GM18511 (cell line): Measurements from ENCODE around the gene SLC9A7.

Experiments
- ATAC-seq: cut with Tn5 transposase; IDR thresholded peaks from one replicate; pipeline ENCODE4 v1.9.1; 2021; ENCODE audit warnings: mild to moderate bottlenecking, moderate library complexity; ENCODE audit not compliant: unreplicated experiment

Gene SLC9A7

DNA sequence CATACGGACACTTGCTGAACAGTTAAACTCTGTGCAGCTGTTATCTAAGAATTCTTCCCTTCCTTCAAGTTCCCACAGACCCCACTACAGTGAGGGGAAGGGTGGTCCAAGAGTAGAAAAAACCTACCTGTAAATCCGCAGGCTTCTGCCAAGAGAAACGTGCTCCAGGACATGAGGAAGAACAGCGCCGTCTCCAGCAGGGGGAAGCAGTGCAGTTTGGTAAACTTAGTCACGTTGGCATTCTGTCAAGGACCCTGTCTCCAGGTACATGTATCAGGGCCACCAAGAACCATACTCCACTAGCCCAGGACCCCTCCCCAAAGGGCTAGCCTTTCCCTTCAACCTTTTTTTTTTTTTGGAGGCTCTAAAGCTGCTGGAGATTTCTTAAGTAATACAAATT, 105.4 kb downstream of the SLC9A7 start:
- ATAC-seq = no peak

DNA sequence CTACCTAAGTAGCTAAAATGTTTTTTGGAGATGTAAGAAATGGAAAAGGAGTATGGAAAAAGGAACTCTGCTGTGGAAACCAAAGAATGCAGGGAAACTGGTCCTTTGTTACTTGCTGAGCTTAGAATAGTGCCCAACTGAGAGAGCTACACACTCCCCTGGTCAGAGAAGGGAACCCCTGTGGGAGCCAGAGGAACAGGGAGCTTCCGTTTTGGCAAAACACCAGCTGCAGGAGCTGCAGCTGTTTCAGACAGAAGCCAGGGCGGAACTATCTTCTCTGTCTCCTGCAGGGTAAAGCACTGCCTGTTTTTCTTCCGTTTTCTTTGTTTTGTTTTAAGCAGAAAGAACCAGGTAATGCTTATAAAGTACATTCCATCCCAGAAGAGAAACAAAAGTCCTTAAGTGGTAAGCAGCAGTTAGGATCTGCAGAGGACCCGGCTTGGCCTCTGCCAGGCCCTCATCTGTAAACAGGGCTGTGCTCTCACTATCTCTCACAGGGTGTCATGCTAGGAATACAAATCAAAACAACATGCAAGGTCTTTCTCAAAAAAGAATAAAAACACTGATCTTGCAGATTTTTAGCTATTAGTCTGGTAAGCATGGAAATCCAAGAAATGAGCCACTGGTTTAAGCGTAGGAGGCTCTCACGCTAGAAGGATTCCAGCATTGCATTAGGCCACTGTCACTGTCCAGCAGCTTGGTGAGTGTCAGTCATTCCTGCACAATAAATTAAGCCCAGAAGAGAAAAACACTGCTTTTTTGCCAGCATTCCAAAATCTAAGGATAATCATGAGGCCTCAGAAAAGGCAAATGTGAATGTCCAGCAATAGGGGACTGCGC, 109.3 kb downstream of the SLC9A7 start:
- ATAC-seq = no peak

DNA sequence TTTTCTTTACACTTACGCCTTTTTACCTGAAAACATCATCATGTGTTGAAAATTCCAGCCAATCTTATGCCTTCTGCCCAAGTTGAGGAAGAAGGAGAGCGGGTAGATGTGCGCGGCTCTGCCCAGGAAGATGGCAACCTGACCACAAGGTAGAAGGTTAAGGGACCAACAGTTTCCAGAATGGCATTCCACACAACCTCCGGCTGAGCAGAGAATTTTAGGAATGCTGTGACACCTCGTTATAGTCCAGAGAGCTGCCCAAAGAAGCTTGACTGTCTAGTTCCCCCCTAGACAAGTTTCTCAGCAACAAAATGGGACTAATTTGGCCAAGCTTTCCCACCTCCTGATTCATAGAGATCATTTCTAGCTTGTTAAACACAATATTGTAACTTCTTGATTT, 110.3 kb downstream of the SLC9A7 start:
- ATAC-seq = no peak

DNA sequence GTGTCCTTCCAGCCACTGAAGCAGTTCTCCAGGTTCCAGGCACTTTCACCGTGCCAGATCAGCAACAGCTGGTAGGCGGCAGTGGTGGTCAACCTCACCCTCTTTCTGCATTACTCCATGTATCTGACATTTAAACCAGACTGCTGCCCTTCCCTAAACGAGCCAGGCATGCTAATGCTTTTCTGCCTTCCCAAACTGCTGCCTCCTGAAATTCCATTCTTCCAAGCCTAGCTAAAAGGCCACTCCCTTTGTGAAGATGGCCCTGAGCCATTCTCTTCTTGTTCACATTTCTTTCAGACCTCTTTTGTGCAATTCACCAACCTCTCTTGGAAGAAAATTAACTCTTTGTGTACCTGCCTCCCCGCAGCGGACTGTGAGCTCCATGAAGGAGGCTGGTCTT, 111.7 kb downstream of the SLC9A7 start:
- no peak for ATAC-seq

DNA sequence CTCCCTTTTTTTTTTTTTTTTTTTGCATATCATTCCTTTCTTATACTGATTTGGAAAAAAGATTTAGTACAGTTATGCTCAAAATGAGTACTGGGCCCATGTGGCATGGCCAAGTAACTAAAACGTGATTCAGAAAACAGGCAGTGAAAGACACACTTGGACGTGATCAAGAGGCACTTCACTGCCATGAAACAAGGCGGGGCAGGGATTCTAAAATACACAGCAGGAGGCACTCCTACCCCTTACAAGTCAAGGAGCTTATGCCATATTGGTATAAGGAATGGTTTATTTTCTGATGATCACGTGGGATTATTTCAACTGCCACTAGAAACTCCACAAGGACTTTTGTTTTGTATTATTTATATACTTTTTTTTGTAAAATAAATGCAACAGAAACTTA, 113.3 kb downstream of the SLC9A7 start:
- no peak for ATAC-seq

DNA sequence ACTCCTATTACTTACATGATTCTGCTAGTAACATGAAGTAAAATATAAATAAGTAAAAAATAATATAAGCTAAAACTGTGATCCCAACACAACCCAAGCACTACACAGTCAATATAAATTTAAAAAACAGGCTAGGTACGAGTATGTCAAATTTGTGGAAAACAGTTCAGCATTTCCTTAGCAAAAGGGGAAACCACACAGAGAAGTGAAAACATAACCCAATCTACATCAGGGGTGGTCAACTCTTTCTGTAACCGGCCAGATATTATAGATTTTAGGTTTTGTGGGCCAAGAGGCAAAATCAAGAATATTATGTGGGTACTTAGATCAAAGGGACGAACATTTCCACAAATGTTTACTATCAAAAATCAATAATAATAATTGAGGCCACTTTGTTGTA, 115.3 kb downstream of the SLC9A7 start:
- ATAC-seq = no peak

DNA sequence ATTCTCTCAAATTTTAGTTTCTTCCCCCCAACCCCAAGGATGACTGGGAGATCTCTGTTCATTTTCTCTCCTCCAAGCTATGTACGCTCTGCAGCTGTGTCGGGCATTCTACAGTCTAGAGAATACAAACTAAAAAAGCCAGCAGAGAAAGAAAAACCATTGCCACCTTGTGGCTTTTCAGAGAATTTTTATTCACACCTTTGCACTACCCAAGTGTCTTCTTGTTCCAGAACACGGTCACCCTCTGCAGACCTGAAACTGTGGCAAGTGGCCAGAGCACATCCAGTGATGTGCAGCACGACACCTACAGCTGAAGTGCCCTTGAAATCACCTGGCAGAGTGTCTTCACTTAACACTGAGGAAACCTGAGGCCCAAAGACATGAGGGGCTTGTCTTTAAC, 116.8 kb downstream of the SLC9A7 start:
- ATAC-seq = no peak

DNA sequence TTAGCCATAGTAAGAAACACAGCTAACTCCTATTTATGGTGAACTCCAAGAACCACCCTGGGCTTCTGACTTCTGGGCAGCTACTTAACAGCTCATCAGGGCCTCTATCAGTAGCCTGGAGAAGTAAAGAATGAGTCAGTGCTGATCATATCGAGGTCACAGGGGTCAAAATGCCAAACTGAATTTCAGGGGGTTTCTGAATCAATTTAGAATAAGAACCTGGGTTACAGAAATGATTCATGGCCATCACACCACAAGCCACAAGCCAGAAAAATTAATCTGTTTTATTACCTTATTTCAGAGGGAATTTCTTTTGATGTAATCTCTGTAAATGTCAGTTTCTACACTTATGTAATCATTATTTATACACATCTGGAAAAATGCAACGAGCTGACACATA, 121.0 kb downstream of the SLC9A7 start:
- peak; percentile 75 for ATAC-seq

DNA sequence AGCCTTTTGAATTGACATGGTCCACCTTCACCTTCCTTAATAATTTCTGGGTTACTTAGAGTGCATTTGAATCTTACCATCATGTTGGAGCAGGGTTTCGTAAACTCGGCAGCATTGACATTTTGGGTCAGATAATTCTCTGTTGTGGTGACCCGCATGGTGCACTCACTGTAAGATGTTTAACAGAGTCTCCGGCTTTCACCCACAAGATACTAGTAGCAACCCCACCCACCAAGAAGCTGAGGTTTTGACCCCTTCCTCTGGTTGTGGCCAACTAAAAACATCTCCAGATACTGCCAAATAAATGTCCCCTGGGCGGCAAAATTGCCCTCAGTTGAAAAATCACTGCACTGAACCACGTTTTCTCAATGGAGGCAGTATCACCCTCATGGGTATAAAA, 122.7 kb downstream of the SLC9A7 start:
- no peak for ATAC-seq

DNA sequence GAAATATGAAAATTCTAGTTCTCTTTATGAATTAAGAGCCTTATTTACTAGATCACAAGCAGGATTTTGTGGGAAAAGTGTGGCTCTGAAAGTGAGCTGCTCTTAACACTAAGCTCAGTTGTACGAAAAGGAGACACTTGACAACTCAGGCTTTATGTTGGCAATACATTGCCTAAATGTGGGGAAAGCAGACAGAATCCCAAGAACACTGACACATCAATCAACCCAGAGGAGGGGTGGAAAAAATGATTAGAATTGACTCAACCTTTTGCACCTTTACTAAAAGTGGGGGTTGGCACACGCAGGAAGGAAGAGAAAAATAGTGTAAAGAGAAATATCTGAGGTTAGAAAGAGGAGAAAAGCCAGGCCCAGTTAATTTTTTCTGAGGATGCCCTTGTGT, 123.7 kb downstream of the SLC9A7 start:
- ATAC-seq = no peak

DNA sequence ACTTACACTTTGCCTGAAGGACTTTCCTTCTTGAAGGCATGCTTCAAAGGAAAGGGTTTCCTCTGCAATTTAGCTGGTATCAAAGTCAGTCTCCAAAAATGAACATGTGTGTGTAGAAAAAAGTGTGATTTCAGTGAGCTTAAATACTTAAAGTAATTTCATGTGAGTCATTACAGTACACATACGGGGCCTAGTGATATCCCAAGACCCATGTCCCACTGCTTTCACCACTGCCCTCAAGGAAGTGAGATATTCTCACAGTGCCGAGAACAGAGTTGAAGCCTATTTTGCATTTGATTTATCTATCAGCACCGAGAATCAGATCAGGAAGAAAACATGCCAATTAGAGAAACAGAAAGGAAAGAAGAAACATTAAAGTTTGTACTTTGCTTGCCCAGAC, 124.3 kb downstream of the SLC9A7 start:
- no peak for ATAC-seq

DNA sequence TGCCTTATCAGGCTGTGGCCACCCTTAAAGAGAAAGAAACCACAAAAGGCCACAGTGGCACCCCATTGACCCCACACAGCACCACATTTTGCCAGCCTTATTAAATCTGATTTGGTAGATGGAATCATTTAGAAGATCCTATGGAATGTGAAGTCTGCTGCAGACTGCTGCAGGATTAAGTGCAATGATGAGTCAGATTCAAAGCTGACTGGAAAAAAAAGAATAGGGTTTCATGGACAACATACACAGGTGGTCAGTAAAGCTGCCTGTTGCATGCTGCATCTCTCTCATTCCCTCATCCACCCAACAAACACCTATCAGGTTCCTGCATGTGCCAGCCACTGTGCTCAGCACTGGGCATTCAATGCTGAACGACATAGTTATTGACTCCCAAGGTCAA, 128.8 kb downstream of the SLC9A7 start:
- ATAC-seq = no peak

DNA sequence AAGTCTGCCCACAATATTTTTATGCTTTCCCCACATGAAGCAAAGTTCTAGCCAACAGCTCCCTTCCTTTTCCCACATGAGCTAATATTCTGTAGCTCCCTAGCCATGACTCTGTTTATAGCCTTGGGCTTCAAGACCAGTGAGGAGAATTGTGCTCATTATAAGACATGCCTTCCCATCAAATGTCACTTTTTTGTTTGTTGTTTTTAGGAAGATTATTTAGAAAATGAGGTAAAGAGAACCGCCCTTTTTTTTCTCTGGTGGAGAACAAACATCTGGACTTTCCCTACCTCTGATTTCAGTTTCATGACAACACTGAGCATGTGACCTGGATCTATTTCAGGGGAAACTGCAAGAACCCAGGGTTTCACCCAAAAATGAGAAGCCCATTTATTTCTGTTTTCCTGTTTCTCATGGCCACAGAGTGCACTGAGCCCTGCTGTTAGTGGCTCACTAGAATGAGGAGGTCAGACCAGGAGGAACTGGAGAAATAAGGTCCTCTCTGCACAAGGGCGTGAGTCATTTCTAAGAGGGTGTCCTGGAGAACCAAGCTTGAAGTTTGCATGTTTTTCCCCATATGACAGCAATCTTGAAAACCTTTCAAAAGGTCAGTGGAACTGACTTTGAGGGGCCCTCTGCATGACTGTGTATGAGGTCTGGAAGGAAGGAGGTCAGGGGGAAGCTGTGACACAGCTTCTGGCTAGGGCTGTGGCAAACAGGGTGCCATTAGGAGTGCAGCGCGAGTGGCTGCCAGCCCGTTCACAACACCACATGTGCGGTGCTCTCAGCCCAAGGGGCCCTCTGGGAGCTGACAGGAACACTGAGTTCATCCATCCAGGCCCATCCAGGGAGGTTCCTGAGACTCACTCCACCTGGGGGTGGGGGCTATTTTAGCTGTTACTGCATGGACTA, 130.2 kb downstream of the SLC9A7 start:
- peak; percentile 92 for ATAC-seq

DNA sequence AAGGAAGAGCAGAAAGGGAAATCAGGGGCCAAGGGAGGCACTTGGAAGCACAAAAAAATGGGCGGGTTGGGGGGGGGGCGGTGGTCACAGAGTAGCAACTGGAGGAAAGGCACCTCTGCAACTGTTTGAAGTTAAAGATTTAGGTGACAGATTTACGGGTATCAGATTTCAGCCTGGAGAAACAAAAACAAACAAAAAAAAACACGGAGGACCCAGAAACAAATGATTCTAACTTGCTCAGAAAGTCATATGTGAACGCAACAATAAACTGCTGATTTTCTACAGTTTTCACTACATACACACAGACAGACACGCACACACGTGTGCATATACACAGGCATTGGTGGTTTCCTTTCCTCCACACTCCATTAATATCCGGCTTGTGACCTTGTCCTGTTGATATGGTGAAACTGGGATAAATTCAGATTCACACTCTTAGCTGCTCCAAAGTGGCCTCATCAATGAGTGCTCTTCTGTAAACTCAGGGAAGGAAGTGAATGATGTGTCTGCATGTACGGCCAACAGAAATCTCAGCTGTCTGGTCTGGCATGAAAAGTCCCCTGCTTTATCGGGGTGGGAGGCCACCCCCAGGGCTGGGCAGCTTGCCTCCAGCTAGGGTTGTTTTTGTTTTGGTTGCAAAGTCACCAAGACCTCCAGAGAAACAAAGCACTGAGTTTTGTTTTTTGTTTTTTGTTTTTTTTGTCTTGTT, 131.1 kb downstream of the SLC9A7 start:
- no peak for ATAC-seq

DNA sequence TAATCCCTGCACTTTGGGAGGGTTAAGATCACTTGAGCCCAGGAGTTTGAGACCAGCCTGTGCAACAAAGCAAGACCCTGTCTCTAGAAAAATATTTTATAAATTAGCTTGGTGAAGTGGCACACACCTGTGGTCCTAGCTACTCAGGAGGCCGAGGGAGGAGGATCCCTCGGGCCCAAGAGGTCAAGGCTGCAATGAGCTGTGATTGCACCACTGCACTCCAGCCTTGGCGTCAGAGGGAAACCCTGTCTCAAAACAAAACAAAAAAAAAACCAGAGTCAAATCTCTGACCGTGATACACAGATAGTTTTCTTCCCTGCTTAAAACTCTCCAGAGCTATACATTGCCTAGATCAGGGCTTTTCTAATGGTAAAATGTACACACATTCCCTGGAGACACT, 131.9 kb downstream of the SLC9A7 start:
- ATAC-seq = no peak

DNA sequence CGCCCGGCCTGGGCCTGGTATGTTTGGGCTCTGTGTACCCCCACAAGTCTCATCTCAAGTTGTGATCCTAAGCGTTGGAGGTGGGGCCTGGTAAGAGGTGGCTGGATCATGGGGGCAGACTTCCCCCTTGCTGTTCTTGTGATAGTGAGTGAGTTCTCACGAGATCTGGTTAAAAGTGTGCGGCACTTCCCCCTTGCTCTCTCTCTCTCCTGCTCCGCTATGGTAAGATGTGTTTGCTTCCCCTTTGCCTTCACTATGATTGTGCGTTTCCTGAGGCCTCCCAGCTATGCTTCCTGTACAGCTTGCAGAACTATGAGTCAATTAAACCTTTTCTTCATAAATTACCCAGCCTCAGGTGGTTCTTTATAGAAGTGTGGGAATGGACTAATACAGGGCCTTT, 132.4 kb downstream of the SLC9A7 start:
- ATAC-seq = no peak

DNA sequence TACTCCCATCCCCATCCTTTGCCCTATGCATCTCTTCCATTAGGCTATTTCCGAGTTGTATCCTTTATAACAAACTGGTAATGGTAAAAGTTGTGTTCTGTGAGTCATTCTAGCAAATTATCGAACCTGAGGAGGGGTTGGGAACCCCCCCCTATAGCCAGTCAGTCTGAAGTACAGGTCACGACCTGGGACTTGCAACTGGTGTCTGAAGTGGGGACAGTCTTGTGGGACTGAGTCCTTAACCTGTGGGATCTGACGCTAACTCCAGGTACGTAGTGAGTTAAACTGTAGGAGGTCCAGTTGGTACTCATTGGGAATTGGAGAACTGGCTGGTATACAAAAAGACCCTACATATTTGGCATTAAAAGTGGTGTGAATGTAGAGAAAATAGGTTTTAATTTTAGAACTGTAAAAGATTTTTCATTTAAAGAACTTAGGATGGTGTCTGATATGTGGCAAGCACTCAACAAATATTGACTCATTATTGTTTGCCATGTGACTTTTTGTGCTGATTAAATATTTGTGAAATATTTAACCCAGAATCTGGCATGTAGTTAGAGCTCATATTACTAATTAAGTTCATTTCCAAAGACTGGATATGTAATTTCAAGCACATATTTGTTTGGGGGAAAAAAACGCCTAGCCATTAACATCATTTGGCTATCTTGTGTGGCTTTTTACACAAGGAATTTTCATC, 134.7 kb downstream of the SLC9A7 start:
- ATAC-seq = no peak

DNA sequence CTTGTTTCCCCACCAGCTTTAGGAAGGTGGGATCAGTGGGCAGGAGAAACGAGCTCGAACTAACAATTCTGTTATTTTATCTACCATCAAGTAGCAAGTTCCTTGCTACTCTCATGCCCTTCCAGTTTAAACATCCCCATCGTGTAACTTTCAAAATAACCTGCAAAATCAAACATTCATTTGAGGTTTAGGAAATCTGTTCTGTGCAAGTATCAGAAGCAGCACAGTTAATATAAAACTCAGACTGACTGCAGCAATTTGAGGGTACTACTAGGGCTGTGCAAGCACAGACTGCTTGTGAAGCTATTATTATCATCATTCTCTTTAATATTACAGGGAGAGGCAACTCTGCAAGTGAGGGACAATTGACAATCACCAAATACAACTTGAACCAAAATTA, 137.3 kb downstream of the SLC9A7 start:
- no peak for ATAC-seq

DNA sequence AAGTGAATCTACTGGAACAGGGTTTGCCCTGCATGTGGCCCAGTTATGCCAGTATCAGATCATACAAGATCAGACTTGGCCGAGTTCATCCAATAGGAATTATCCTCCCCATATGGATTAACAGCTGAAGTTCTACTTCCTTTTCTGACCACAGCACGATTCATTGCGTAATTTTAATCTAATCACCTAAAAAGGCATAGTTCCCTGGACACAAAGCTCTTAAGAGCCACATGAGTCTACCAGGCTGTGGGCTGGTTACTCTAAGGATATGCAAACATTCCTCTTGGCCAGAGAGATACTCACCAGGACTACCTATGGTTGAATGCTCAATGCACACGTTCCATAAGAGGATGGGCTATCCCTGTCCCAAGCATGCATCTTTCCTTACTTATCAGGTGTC, 138.4 kb downstream of the SLC9A7 start:
- no peak for ATAC-seq

DNA sequence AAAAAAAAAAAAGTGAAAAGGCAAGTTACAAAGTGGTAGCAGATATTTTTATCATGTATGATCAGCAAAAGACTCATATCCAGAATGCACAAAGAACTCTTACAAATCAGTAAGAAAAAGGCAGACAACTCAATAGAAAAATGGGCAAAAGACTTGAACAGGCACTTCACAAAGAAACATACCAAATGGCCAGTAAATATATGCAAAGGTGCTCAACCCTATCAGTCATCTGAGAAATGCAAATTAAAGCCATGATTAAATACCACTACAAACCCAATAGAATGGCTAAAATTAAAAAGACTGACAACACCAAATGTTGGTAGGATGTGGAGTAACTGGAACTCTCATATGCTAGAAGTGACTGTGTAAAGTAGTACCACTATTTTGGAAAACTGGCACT, 140.0 kb downstream of the SLC9A7 start:
- ATAC-seq = no peak

DNA sequence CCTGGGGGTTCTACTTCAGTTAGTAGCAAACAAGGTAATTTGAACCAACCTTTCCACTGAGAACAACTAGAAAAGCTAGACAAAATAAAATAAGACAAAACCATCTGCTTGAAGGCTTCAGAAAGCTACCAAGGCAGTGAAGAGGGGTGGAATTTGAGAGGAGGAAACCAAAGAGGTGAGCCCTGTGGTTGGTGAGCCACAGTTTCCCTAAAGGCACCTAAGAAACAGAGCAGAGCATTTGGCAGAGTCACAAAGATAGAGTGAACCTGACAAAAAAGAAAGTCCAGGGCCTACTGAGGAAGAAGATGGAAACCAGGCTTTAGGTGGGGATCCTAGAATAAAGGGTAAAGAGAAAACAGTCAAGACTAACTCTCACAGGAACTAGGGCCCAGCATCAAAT, 141.0 kb downstream of the SLC9A7 start:
- ATAC-seq = no peak
